Stromal cell of bone marrow (primary cell): Measurements from ENCODE around the gene NLRP6.
A peak's percentile ranks its signal among the peaks of the same experiment; 100 is the strongest.
"Not testable (repeated sequence)": the region's sequence is repeated elsewhere in the genome, so short reads cannot be mapped to it uniquely, and the experiment has no call there.

ENCODE experiments used
- DNase-seq: peaks from one replicate; pipeline ENCODE4 v3.0.0-alpha.2; 2012; ENCODE audit warnings: low read depth

The NLRP6 gene

GRCh38 chr11:308740-309665 lies 30.8 kb downstream of the NLRP6 start:
- not testable (repeated sequence) for DNase-seq

GRCh38 chr11:309979-310572 lies 31.9 kb downstream of the NLRP6 start:
- not testable (repeated sequence) for DNase-seq

- DNase-seq = not testable (repeated sequence)
Measured at GRCh38 chr11:311013-311748, 33.0 kb downstream of the NLRP6 start.

GRCh38 chr11:312092-312816 lies 34.0 kb downstream of the NLRP6 start:
- DNase-seq = no peak

- DNase-seq = no peak
Measured at GRCh38 chr11:313304-313786, 35.1 kb downstream of the NLRP6 start.

GRCh38 chr11:313787-314553 lies 35.8 kb downstream of the NLRP6 start, which contains the start of gene IFITM1:
IFITM1 (plus strand) TSS chr11:314040; CDS start chr11:314171, 131 bp downstream.
- peak; percentile 83 for DNase-seq

GRCh38 chr11:314554-314875 lies 36.3 kb downstream of the NLRP6 start:
- DNase-seq = not testable (repeated sequence)

- no peak for DNase-seq
Measured at GRCh38 chr11:315051-315481, 36.9 kb downstream of the NLRP6 start.

- no peak for DNase-seq
Measured at GRCh38 chr11:315516-315994, 37.3 kb downstream of the NLRP6 start.

- no peak for DNase-seq
Measured at GRCh38 chr11:316031-316701, 38.0 kb downstream of the NLRP6 start.

GRCh38 chr11:316891-317301 lies 38.7 kb downstream of the NLRP6 start:
- no peak for DNase-seq

- DNase-seq = not testable (repeated sequence)
Measured at GRCh38 chr11:317668-318404, 39.6 kb downstream of the NLRP6 start.

- not testable (repeated sequence) for DNase-seq
Measured at GRCh38 chr11:318405-319120, 40.4 kb downstream of the NLRP6 start.

- not testable (repeated sequence) for DNase-seq
Measured at GRCh38 chr11:319121-319887, 41.1 kb downstream of the NLRP6 start.

- DNase-seq = not testable (repeated sequence)
Measured at GRCh38 chr11:319888-320273, 41.7 kb downstream of the NLRP6 start.

GRCh38 chr11:324156-324555 lies 45.9 kb downstream of the NLRP6 start:
- no peak for DNase-seq

GRCh38 chr11:324593-325517 lies 46.6 kb downstream of the NLRP6 start:
- DNase-seq = not testable (repeated sequence)
